ENCODE results near the gene MAP4K2. TPM values are rescaled to one million over a fixed set of nuclear protein-coding genes. Genes with fewer than 3 reads are reported as not detected.

Gene MAP4K2
- polyA plus RNA-seq, 1 of the 3 experiments (the other 2 are of a cell fraction) = 20.0 TPM

- 94% methylated on average over 17 of the region's 26 CpGs for WGBS (ENCODE audit: low lambda C conversion rate)
- peaks cover 3% of the 10 kb centered on the region for H3F3A ChIP-seq (replicated peaks; ENCODE audit: insufficient read depth)
- no peaks in the 10 kb centered on the region for H4K20me1 ChIP-seq (ENCODE audit: insufficient read depth)
- no peak for DNase-seq
- H3K9ac ChIP-seq = no peak overlapping the region
- H2AFZ ChIP-seq (ENCODE audit: low read depth) = no peak overlapping the region
- no peak for TF ChIP-seq GATA2 (CRISPR knock-in tag; IDR thresholded peaks at IDR 0.05)
- TF ChIP-seq RCOR1 (IDR thresholded peaks at IDR 0.05; ENCODE audit: low read length) = no peak
- TF ChIP-seq IRF3 (IDR thresholded peaks at IDR 0.05; ENCODE audit: low read depth, low read length) = no peak
- TF ChIP-seq CHD2 (IDR thresholded peaks at IDR 0.05; ENCODE audit: low read length, partially characterized antibody) = no peak
- no peak for TF ChIP-seq YY1 (IDR thresholded peaks at IDR 0.05; ENCODE audit: low read depth)
- TF ChIP-seq RXRA (IDR thresholded peaks at IDR 0.05; ENCODE audit: borderline replicate concordance, low read depth) = no peak
- no peak for TF ChIP-seq TAF1 (IDR thresholded peaks at IDR 0.05; ENCODE audit: borderline replicate concordance, low read depth, low read length)
- no peak for TF ChIP-seq PBX3 (IDR thresholded peaks at IDR 0.05)
- no peak for TF ChIP-seq FOXM1 (IDR thresholded peaks at IDR 0.05; ENCODE audit: low read depth)
- no peak for TF ChIP-seq ELF1 (IDR thresholded peaks at IDR 0.05)
- TF ChIP-seq FOSL2 (IDR thresholded peaks at IDR 0.05; ENCODE audit: borderline replicate concordance, low read depth) = no peak
- TF ChIP-seq USF1 (IDR thresholded peaks at IDR 0.05; ENCODE audit: borderline replicate concordance, low read depth) = no peak
- no peak for TF ChIP-seq NFIC (IDR thresholded peaks at IDR 0.05; ENCODE audit: borderline replicate concordance)
- H3K27me3 ChIP-seq (ENCODE audit: insufficient read depth) = no peaks in the 10 kb centered on the region
- no peaks in the 10 kb centered on the region for H3K9me3 ChIP-seq
- no peak overlapping the region for H3K27ac ChIP-seq (ENCODE audit: low read depth in 2 of 2, low read length in 1 of 2)
- POLR2A ChIA-PET = no interaction called here
- H3K36me3 ChIP-seq (replicated peaks in 1 of 2; ENCODE audit: control insufficient read depth in 1 of 2, insufficient read depth in 2 of 2, low read length in 1 of 2) = peaks cover 0 to 28% of the 10 kb centered on the region in 2 experiments
- peaks cover 7 to 18% of the 10 kb centered on the region in 2 experiments; a peak in 2 of 4 replicates for H3K4me1 ChIP-seq (ENCODE audit: control insufficient read depth in 1 of 2, insufficient read depth in 2 of 2, low read depth in 1 of 2, low read length in 1 of 2)
- H3K4me2 ChIP-seq = no peak overlapping the region
- H3K9me2 ChIP-seq = no peaks in the 10 kb centered on the region
- no peak overlapping the region for H3K4me3 ChIP-seq (ENCODE audit: low read depth in 2 of 2, low read length in 1 of 2)
- CTCF ChIA-PET = interaction anchor here (0.7 to 1.9 kb wide), 6 partner anchors 9 to 93 kb away, joined by 4 to 6 read pairs (median 4); no protein-coding TSS in a partner anchor
- no peaks in the 10 kb centered on the region for H3K79me2 ChIP-seq (ENCODE audit: insufficient read depth)
Measured at GRCh38 chr11:64800303-64801157, 2.5 kb downstream of the MAP4K2 start.
